CD8-positive, alpha-beta memory T cell (primary cell): ENCODE results near the gene PLEKHB1. TPM values are rescaled to one million over a fixed set of nuclear protein-coding genes. Genes with fewer than 3 reads are reported as not detected.
A peak's percentile ranks its signal among the peaks of the same experiment; 100 is the strongest.

ENCODE experiments used
- CTCF ChIA-PET: fragments of 350-600 bp; sonication (Branson Sonifier 250); formaldehyde crosslinking; loops from one replicate; lab custom pipeline; 2021; ENCODE audit warnings: antibody characterized with exemption; lab: Charles Lee
- POLR2A ChIA-PET: fragments of 350-600 bp; sonication (Branson Sonifier 250); formaldehyde crosslinking; loops from one replicate; lab custom pipeline; 2021; ENCODE audit warnings: antibody characterized with exemption; lab: Charles Lee
- DNase-seq, 5 donors: peaks; one replicate each; pipeline versions ENCODE4 v3.0.0 to v3.0.0-alpha.2; 2020 to 2022; ENCODE audit warnings: mixed read lengths in 1 of 5
- H3K27ac ChIP-seq: one replicate; pipeline ENCODE4 v1.7.0; 2013; ENCODE audit warnings: low read depth, mild to moderate bottlenecking, low read length, moderate library complexity
- H3K27me3 ChIP-seq: 2 replicates; pipeline ENCODE4 v1.7.0; 2013; ENCODE audit warnings: low read length, mild to moderate bottlenecking; ENCODE audit not compliant: insufficient read depth, poor library complexity, severe bottlenecking
- H3K36me3 ChIP-seq: 2 replicates; pipeline ENCODE4 v1.7.0; 2013; ENCODE audit warnings: mild to moderate bottlenecking, low read length, moderate library complexity; ENCODE audit not compliant: insufficient read depth
- H3K4me1 ChIP-seq: 2 replicates; pipeline ENCODE4 v1.7.0; 2013; ENCODE audit warnings: mild to moderate bottlenecking, low read length, moderate library complexity; ENCODE audit not compliant: insufficient read depth
- H3K4me3 ChIP-seq: 2 replicates; pipeline ENCODE4 v1.7.0; 2013; ENCODE audit warnings: mild to moderate bottlenecking, low read length
- H3K9me3 ChIP-seq: 2 replicates; pipeline ENCODE4 v1.7.0; 2013; ENCODE audit warnings: mild to moderate bottlenecking, low read length
- H3K27ac Mint-ChIP-seq, 8 donors: one replicate each; pipeline ENCODE4 v1.8.0; 2020 to 2021; ENCODE audit warnings: mixed read lengths in 8 of 8, mild to moderate bottlenecking in 6 of 8, inconsistent platforms in 3 of 8, moderate library complexity in 3 of 8
- H3K27me3 Mint-ChIP-seq, 2 donors: one replicate each; pipeline ENCODE4 v1.8.0; 2020 to 2021; ENCODE audit warnings: mixed read lengths in 2 of 2, mild to moderate bottlenecking in 1 of 2, moderate library complexity in 1 of 2
- H3K36me3 Mint-ChIP-seq, 3 donors: one replicate each; pipeline ENCODE4 v1.8.0; 2020 to 2021; ENCODE audit warnings: mixed read lengths in 3 of 3, inconsistent platforms in 1 of 3, mild to moderate bottlenecking in 1 of 3
- H3K4me1 Mint-ChIP-seq, 3 donors: one replicate each; pipeline ENCODE4 v1.8.0; 2020 to 2021; ENCODE audit warnings: mixed read lengths in 3 of 3, inconsistent platforms in 1 of 3, mild to moderate bottlenecking in 1 of 3
- H3K4me3 Mint-ChIP-seq, 7 donors: one replicate each; pipeline ENCODE4 v1.8.0; 2020 to 2021; ENCODE audit warnings: mixed read lengths in 7 of 7, mild to moderate bottlenecking in 6 of 7, moderate library complexity in 4 of 7, inconsistent platforms in 2 of 7
- H3K9me3 Mint-ChIP-seq, 5 donors: one replicate each; pipeline ENCODE4 v1.8.0; 2020 to 2022; ENCODE audit warnings: mixed read lengths in 5 of 5, mild to moderate bottlenecking in 3 of 5, moderate library complexity in 2 of 5, inconsistent platforms in 1 of 5
- polyA plus RNA-seq: library from polyadenylated mRNA; unstranded; fragments of 300-500 nt; fragmentation: Illumina TruSeq; gene quantifications from one replicate; pipeline ENCODE4 v1.2.3, GENCODE V29; 2021
- total RNA-seq, 2 experiments: library from RNA; stranded (reverse); gene quantifications; one replicate each; pipeline ENCODE4 v1.2.3, GENCODE V29; 2021

PLEKHB1 gene
- total and polyA plus RNA-seq, 3 experiments from 2014 or later, result 9.1 to 70.1 (median 10.3) TPM

DNA sequence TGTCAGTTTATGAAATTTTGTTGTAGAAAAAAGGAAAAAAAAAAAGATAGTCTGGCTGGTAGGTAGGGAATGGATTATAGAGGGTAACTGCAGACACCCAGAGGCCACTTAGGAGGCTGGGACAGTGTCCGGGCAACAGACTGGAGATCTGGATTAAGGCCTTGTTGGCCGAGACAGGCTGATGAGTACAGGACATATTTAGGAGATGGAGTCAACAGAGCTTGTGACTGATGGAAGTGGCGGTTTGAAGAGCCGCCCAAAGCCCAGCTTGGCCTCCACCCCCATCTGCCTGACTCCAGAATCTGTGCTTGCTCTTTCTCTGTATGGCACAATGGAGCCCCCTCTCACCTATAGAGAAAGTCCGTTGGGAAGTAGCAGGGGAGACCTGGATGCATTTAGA, 7.6 kb downstream of the PLEKHB1 start:
- Mint-ChIP-seq H3K27ac (peak overlapping the region in 2 of 8 donors; percentile 27 to 65), H3K4me1 (peaks cover 0 to 5% (median 4%) of the 10 kb centered on the region in 3 donors), H3K36me3 (peaks cover 0 to 58% (median 7%) of the 10 kb centered on the region in 3 donors), H3K27me3 (no peaks in the 10 kb centered on the region), H3K4me3 (no peak overlapping the region), H3K9me3 (no peaks in the 10 kb centered on the region)
- Histone ChIP-seq H3K4me1 (no peaks in the 10 kb centered on the region), H3K4me3 (no peak overlapping the region), H3K27ac (no peak overlapping the region), H3K27me3 (no peaks in the 10 kb centered on the region), H3K36me3 (peaks cover 3% of the 10 kb centered on the region), H3K9me3 (no peaks in the 10 kb centered on the region)
- CTCF ChIA-PET, result interaction anchor here (0.8 to 2.4 kb wide), 2 partner anchors 28 kb away, joined by 3 to 11 read pairs; no protein-coding TSS in a partner anchor
- no peak for DNase-seq
- POLR2A ChIA-PET, result no interaction called here

DNA sequence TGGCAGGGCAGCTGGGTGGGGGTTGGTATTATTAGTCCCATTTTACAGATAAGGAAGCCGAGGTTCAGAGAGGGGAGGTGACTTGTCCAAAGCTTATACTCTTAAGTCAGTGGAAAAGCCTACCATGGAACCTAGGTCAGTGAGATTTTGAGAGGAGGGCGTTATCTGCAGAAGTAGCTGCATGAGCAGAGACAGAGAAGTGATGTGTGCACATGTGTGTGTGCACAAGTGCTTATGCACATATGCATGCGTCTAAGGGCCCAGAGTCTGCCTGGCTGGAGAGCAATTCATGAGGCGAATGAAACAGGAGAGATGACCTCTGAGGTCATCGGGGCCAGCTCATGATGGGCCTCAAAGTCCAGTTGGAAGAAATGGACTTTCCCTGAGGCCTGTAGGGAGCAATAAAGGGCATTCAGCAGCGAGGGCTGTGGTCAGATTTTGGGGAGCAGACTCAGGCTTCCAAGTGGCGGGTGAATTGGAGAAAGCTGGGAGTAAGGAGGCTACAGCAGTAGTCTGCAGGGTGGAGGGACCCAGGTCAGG, 8.2 kb downstream of the PLEKHB1 start:
- H3K4me1 ChIP-seq, result no peaks in the 10 kb centered on the region
- Mint-ChIP-seq H3K4me1 (no peaks in the 10 kb centered on the region), H3K4me3 (no peak overlapping the region), H3K36me3 (peaks cover 0 to 58% (median 7%) of the 10 kb centered on the region in 3 donors), H3K9me3 (no peaks in the 10 kb centered on the region), H3K27ac (peak overlapping the region in 2 of 8 donors; percentile 27 to 64), H3K27me3 (no peaks in the 10 kb centered on the region)
- no peaks in the 10 kb centered on the region for H3K9me3 ChIP-seq
- ChIA-PET POLR2A (no interaction called here), CTCF (interaction anchor here (2.4 kb wide), 1 partner anchor 29 kb away, joined by 11 read pairs; no protein-coding TSS in a partner anchor)
- peaks cover 3% of the 10 kb centered on the region for H3K36me3 ChIP-seq
- no peaks in the 10 kb centered on the region for H3K27me3 ChIP-seq
- H3K27ac ChIP-seq, result no peak overlapping the region
- no peak for DNase-seq
- no peak overlapping the region for H3K4me3 ChIP-seq

DNA sequence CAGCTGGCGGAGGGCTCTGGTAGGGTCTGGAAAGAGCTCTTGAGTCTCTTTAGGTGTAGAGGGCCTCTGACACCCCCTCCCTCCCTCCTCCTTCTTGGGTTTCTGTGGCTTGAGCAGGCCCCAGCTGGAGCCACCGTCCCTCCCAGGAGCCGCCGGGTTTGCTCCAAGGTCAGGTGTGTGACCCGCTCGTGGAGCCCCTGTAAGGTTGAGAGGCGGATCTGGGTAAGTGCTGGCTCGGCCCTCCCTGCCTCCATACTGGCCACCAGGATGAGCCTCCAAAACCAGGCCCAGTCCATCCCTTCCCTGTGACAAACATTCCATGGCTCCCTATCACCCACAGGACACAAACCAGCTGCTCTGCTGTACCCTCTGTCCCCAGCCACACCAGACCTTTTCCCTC, 9.3 kb downstream of the PLEKHB1 start:
- Mint-ChIP-seq H3K27ac (peak overlapping the region in 1 of 8 donors; percentile 72), H3K36me3 (peaks cover 0 to 54% (median 7%) of the 10 kb centered on the region in 3 donors), H3K9me3 (no peaks in the 10 kb centered on the region), H3K4me3 (no peak overlapping the region), H3K27me3 (peaks cover 0 to 3% of the 10 kb centered on the region in 2 donors), H3K4me1 (peaks cover 2 to 6% (median 2%) of the 10 kb centered on the region in 3 donors)
- Histone ChIP-seq H3K4me1 (peaks cover 1% of the 10 kb centered on the region), H3K36me3 (peaks cover 3% of the 10 kb centered on the region), H3K9me3 (no peaks in the 10 kb centered on the region), H3K27ac (no peak overlapping the region), H3K27me3 (no peaks in the 10 kb centered on the region), H3K4me3 (no peak overlapping the region)
- ChIA-PET POLR2A (no interaction called here), CTCF (interaction anchor here (2.4 kb wide), 1 partner anchor 30 kb away, joined by 11 read pairs; no protein-coding TSS in a partner anchor)
- DNase-seq, result no peak

DNA sequence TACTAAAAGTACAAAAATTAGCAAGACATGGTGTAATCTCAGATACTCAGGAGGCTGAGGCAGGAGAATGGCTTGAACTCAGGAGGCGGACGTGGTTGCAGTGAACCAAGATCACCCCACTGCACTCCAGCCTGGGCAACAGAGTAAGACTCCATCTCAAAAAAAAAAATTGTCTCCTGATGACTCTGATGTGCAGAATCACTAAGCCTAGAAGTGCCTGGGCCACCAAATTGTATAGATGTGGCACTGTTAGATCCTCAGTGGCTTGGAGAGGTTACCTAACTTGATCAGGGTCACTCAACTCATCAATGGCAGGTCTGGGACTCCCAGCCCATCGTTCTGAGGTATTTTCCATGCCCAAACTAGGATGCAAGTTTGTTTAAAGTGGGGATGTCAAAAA, 10.6 kb downstream of the PLEKHB1 start:
- no peak overlapping the region for H3K27ac ChIP-seq
- no peaks in the 10 kb centered on the region for H3K9me3 Mint-ChIP-seq
- peaks cover 3% of the 10 kb centered on the region for H3K36me3 ChIP-seq
- peaks cover 0 to 50% (median 10%) of the 10 kb centered on the region in 3 donors for H3K36me3 Mint-ChIP-seq
- H3K9me3 ChIP-seq, result no peaks in the 10 kb centered on the region
- peaks cover 0 to 3% of the 10 kb centered on the region in 2 donors for H3K27me3 Mint-ChIP-seq
- H3K27me3 ChIP-seq, result no peaks in the 10 kb centered on the region
- H3K4me1 ChIP-seq, result peaks cover 7% of the 10 kb centered on the region
- peak overlapping the region in 1 of 8 donors; percentile 75 for H3K27ac Mint-ChIP-seq
- peaks cover 5 to 13% (median 7%) of the 10 kb centered on the region in 3 donors for H3K4me1 Mint-ChIP-seq
- POLR2A ChIA-PET, result no interaction called here
- no peak overlapping the region for H3K4me3 Mint-ChIP-seq
- DNase-seq, result no peak
- CTCF ChIA-PET, result interaction anchor here (8.6 kb wide), 1 partner anchor 32 kb away, joined by 138 read pairs; no protein-coding TSS in a partner anchor
- no peak overlapping the region for H3K4me3 ChIP-seq

DNA sequence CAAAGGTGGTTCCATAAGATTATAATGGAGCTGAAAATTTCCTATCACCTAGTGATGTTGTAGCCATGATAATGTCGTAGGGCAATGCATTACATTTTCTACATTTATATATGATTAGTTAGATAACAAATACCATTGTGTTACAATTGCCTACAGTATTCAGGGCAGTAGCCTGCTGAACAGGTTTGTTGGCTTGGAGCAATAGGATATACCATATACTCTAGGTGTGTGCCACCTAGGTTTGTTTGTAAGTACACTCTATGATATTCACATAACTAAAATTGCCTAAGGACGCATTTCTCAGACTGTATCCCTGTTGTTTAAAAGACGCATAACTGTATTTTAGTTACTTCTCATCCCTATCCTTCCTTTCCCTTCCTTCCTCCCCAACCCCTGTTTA, 13.6 kb downstream of the PLEKHB1 start:
- Histone ChIP-seq H3K36me3 (no peaks in the 10 kb centered on the region), H3K27me3 (no peaks in the 10 kb centered on the region), H3K4me1 (peaks cover 7% of the 10 kb centered on the region), H3K27ac (no peak overlapping the region), H3K4me3 (no peak overlapping the region), H3K9me3 (no peaks in the 10 kb centered on the region)
- DNase-seq, result no peak
- Mint-ChIP-seq H3K36me3 (peaks cover 0 to 27% (median 5%) of the 10 kb centered on the region in 3 donors), H3K9me3 (no peaks in the 10 kb centered on the region), H3K27ac (no peak overlapping the region), H3K4me3 (peak overlapping the region in 1 of 7 donors; percentile 1), H3K27me3 (peaks cover 0 to 3% of the 10 kb centered on the region in 2 donors), H3K4me1 (peaks cover 7 to 13% (median 8%) of the 10 kb centered on the region in 3 donors)
- ChIA-PET CTCF (interaction anchor here (0.8 to 8.6 kb wide), 21 partner anchors 10 to 358 kb away, joined by 3 to 138 read pairs (median 4); partner anchors contain the start of gene ARHGEF17), POLR2A (no interaction called here)

DNA sequence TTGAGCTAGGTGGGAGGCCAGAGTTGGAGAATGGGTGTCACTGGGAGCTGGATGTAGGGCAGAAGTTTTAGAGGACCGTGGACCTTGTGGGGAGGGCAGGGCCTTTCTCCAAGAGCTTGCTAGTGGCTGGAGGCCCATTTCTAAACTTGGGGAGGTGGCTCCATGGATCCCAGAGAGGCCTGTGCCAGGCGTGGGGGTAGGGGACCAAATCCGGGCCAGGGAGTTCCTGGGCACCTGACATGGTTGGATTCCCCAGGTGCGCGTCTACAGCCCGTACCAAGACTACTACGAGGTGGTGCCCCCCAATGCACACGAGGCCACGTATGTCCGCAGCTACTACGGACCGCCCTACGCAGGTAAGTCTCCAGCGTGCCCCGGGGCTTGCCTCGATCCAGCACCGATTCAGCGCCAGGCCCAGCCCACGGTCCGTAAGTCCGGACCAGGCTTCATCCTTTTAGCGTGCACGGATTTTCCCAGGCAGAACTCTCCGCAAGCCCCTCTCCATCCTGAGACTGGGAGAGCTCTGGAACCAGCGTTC, 14.2 kb downstream of the PLEKHB1 start:
- Mint-ChIP-seq H3K27me3 (peaks cover 0 to 3% of the 10 kb centered on the region in 2 donors), H3K36me3 (peaks cover 0 to 23% (median 5%) of the 10 kb centered on the region in 3 donors), H3K4me3 (peak overlapping the region in 4 of 7 donors; percentile 31 to 61 (median 45)), H3K4me1 (peaks cover 7 to 13% (median 8%) of the 10 kb centered on the region in 3 donors), H3K9me3 (no peaks in the 10 kb centered on the region), H3K27ac (no peak overlapping the region)
- ChIA-PET CTCF (interaction anchor here (0.6 to 8.6 kb wide), 26 partner anchors 9 to 358 kb away, joined by 3 to 138 read pairs (median 4); partner anchors contain the start of gene ARHGEF17), POLR2A (no interaction called here)
- no peak for DNase-seq
- H3K27me3 ChIP-seq, result no peaks in the 10 kb centered on the region
- H3K9me3 ChIP-seq, result no peaks in the 10 kb centered on the region
- peaks cover 7% of the 10 kb centered on the region for H3K4me1 ChIP-seq
- H3K27ac ChIP-seq, result no peak overlapping the region
- H3K4me3 ChIP-seq, result no peak overlapping the region
- H3K36me3 ChIP-seq, result no peaks in the 10 kb centered on the region

DNA sequence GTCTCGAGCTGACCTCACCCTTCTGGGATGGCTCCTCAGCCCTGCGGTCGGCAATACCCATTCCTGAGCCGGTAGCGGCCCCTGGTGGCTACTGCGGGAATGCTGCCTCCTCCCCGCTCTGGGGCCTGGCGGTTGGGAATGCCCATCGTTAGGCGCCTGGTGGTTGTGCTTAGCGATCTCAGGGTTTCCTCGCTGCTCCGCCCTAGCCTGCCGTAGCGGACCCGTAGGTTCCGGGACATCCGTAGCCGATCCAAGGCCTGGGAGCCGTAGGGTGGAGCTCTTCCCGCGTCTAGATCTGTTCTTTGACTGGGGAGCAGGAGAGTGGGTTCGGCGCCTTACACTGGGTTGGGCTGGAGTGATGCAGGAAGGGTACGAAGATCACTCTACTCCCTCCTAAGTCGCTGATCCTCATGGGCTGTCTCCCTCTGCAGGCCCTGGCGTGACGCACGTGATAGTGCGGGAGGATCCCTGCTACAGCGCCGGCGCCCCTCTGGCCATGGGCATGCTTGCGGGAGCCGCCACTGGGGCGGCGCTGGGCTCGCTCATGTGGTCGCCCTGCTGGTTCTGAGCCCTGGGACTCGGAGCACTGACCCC, 14.8 kb downstream of the PLEKHB1 start:
- peak; percentile 71 to 85 (median 78) for DNase-seq
- Mint-ChIP-seq H3K27me3 (peaks cover 0 to 3% of the 10 kb centered on the region in 2 donors), H3K9me3 (no peaks in the 10 kb centered on the region), H3K4me3 (peak overlapping the region in 3 of 7 donors; percentile 42 to 61 (median 48)), H3K4me1 (peaks cover 7 to 13% (median 8%) of the 10 kb centered on the region in 3 donors), H3K36me3 (peaks cover 0 to 18% (median 5%) of the 10 kb centered on the region in 3 donors), H3K27ac (no peak overlapping the region)
- Histone ChIP-seq H3K4me1 (peaks cover 7% of the 10 kb centered on the region), H3K36me3 (no peaks in the 10 kb centered on the region), H3K27ac (no peak overlapping the region), H3K9me3 (no peaks in the 10 kb centered on the region), H3K4me3 (no peak overlapping the region), H3K27me3 (no peaks in the 10 kb centered on the region)
- ChIA-PET POLR2A (no interaction called here), CTCF (interaction anchor here (0.6 to 8.6 kb wide), 31 partner anchors 8 to 361 kb away, joined by 3 to 138 read pairs (median 3); partner anchors contain the start of gene ARHGEF17)
